COR-L47 (cell line): Measurements from ENCODE around the gene VANGL1.

Experiments used
- DNase-seq: peaks from one replicate; lab custom pipeline; 2025; lab: John Stamatoyannopoulos, UW

Gene VANGL1

DNA sequence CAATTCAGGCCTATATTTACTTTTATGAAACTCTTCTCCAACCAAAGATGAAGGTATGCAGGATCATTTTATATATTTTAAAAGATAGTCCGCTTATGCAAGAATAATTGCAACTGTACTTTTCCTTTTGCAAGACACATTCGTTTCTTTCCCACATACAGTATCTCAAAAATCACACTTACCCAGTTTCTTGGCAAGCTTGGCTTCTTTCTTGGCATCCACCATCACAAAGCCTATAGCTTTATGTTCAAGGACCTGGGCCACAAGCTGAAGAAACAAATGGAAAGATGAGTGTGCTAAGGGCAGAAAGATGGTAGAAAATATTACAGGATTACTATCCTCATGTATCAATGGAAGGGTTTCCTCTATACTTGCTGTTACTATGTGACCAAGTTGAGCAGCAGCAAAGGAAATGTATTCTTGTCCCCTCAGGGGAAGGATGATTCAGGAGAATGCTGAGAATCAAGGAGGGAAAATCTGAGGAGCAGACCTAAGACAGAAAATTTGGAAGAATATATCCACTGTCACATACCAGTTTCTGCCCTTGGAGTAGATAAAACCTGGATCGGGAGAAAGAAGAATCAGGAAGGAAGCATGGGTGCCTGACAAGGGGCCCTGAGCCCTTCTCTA lies 103.0 kb downstream of the VANGL1 start:
- no peak for DNase-seq

DNA sequence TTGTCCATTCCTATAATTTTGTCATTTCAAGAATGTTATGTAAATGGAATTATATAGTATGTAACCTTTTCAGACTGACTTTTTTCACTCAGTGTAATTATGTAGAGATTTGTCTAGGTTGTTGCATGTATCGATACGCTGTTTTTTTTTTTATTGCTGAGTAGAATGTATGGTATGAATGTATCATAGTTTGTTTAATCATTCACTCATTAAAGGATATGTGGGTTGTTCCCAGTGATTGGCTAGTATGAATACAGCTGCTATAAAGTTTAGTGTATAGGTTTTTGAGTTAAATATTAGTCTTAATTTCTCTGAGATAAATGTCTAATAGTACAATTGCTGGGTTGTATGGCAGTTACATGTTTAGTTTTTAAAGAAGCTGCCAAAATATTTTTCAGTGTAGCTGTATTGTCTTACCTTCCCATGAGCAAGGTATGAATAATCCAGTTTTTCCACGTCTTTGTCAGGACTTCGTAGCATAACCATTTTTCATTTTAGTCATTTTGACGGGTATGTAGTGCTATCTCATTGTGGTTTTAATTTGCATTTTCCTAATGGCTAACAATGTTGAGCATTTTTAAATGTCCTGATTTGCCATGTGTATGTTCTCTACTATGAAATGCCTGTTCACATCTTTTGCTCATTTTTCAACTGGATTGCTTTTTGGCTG lies 104.4 kb downstream of the VANGL1 start:
- no peak for DNase-seq
